Neuronal stem cell (in vitro differentiated cells): ENCODE results near the gene PPP4R2.

Experiments used
- DNase-seq: peaks from one replicate; pipeline ENCODE4 v3.0.0-alpha.2; 2013; ENCODE audit warnings: low spot score
- H2AFZ ChIP-seq: one replicate; pipeline ENCODE4 v1.6.1; 2013; ENCODE audit warnings: mild to moderate bottlenecking, low read length, inconsistent platforms
- H2AK5ac ChIP-seq: 2 replicates; pipeline ENCODE4 v1.6.1; 2013; ENCODE audit warnings: low read depth, mild to moderate bottlenecking, inconsistent platforms, low read length, moderate library complexity, mixed read lengths
- H2BK120ac ChIP-seq: 2 replicates; pipeline ENCODE4 v1.6.1; 2013; ENCODE audit warnings: low read depth, mild to moderate bottlenecking, inconsistent platforms, low read length, moderate library complexity, mixed read lengths
- H2BK12ac ChIP-seq: one replicate; pipeline ENCODE4 v1.6.1; 2013; ENCODE audit warnings: low read length, inconsistent platforms
- H2BK15ac ChIP-seq: 2 replicates; pipeline ENCODE4 v1.6.1; 2013; ENCODE audit warnings: mild to moderate bottlenecking, low read length, inconsistent platforms, mixed read lengths
- H2BK5ac ChIP-seq: one replicate; pipeline ENCODE4 v1.6.1; 2013; ENCODE audit warnings: inconsistent platforms, mild to moderate bottlenecking, low read length, moderate library complexity
- H3K14ac ChIP-seq: one replicate; pipeline ENCODE4 v1.6.1; 2013; ENCODE audit warnings: low read length, inconsistent platforms
- H3K18ac ChIP-seq: 2 replicates; pipeline ENCODE4 v1.6.1; 2013; ENCODE audit warnings: low read length, inconsistent platforms
- H3K23ac ChIP-seq: 2 replicates; pipeline ENCODE4 v1.6.1; 2013; ENCODE audit warnings: low read depth, mild to moderate bottlenecking, mixed read lengths, low read length, inconsistent platforms; ENCODE audit not compliant: poor library complexity
- H3K27ac ChIP-seq: replicated peaks from 3 replicates; pipeline ENCODE4 v1.5.1; 2013; ENCODE audit warnings: low read length, inconsistent platforms
- H3K27me3 ChIP-seq, 3 experiments: 2 replicates each; pipeline ENCODE4 v1.6.1; 2013; ENCODE audit warnings: low read length in 3 of 3, mild to moderate bottlenecking in 2 of 3, inconsistent platforms in 1 of 3, low read depth in 1 of 3, mixed read lengths in 1 of 3, moderate library complexity in 1 of 3; ENCODE audit not compliant: control insufficient read depth in 3 of 3, insufficient read depth in 3 of 3
- H3K36me3 ChIP-seq, 2 donors: replicated peaks in 1 of 2; 2 replicates each; pipeline ENCODE4 v1.6.1; 2013; ENCODE audit warnings: low read length in 2 of 2; ENCODE audit not compliant: control insufficient read depth in 2 of 2, insufficient read depth in 2 of 2
- H3K4ac ChIP-seq: 2 replicates; pipeline ENCODE4 v1.6.1; 2013; ENCODE audit warnings: inconsistent platforms, mild to moderate bottlenecking, low read length, moderate library complexity
- H3K4me1 ChIP-seq, 2 donors: 1 replicate in 1 of 2; 2 replicates in 1 of 2; pipeline ENCODE4 v1.6.1; 2013; ENCODE audit warnings: low read length in 2 of 2, low read depth in 1 of 2; ENCODE audit not compliant: control insufficient read depth in 2 of 2, insufficient read depth in 1 of 2
- H3K4me2 ChIP-seq: one replicate; pipeline ENCODE4 v1.6.1; 2013; ENCODE audit warnings: mild to moderate bottlenecking, low read length, inconsistent platforms; ENCODE audit not compliant: insufficient read depth, poor library complexity, severe bottlenecking
- H3K4me3 ChIP-seq, 2 donors: 2 replicates each; pipeline ENCODE4 v1.5.1; 2013; ENCODE audit warnings: low read length in 2 of 2, mild to moderate bottlenecking in 2 of 2, inconsistent platforms in 1 of 2, moderate library complexity in 1 of 2
- H3K79me1 ChIP-seq: one replicate; pipeline ENCODE4 v1.6.1; 2013; ENCODE audit warnings: low read depth, mild to moderate bottlenecking, inconsistent platforms, low read length, moderate library complexity
- H3K9ac ChIP-seq: one replicate; pipeline ENCODE4 v1.6.1; 2013; ENCODE audit warnings: mild to moderate bottlenecking, low read depth, low read length, inconsistent platforms; ENCODE audit not compliant: poor library complexity
- H3K9me3 ChIP-seq, 2 donors: replicated peaks in 1 of 2; 2 replicates each; pipeline versions ENCODE3 to v1.6.1; 2013; ENCODE audit warnings: low read length in 2 of 2, mild to moderate bottlenecking in 2 of 2, inconsistent platforms in 1 of 2, low read depth in 1 of 2, mixed read lengths in 1 of 2, moderate library complexity in 1 of 2; ENCODE audit not compliant: control insufficient read depth in 2 of 2, insufficient read depth in 1 of 2
- H4K8ac ChIP-seq: one replicate; pipeline ENCODE4 v1.6.1; 2013; ENCODE audit warnings: low read depth, mild to moderate bottlenecking, inconsistent platforms, low read length, moderate library complexity
- H4K91ac ChIP-seq: one replicate; pipeline ENCODE4 v1.6.1; 2013; ENCODE audit warnings: low read length, low read depth, mild to moderate bottlenecking, inconsistent platforms; ENCODE audit not compliant: poor library complexity
- WGBS, 2 donors: extraction: QIAGEN DNeasy Blood & Tissue Kit; methylation state at CpG; one replicate each; pipeline ENCODE4 v1.1.7; 2013; ENCODE audit warnings: missing lambda C conversion rate in 2 of 2, mixed read lengths in 1 of 2; ENCODE audit not compliant: insufficient read length in 2 of 2, insufficient replicate concordance in 1 of 2; ENCODE audit errors: extremely low coverage in 2 of 2; 5-methylcytosine and 5-hydroxymethylcytosine counted together

Gene PPP4R2

DNA sequence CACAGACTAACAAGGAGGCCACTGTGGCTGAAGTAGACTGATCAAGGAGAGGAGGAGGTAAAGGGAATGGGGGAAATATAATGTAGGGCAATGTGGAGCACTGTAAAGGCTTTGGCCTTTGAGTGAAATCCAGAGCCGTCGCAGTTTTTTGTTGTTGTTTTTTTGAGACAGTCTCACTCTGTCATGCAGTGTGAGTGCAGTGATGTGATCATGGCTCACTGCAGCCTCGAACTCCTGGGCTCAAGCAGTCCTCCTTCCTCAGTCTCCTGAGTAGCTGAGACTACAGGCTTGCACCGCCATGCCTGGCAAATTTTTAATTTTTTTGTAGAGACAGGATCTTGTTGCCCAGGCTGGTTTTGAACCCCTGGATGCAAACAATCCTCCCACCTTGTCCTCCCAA lies 32.2 kb downstream of the PPP4R2 start:
- H3K27ac ChIP-seq = no peak overlapping the region
- H3K36me3 ChIP-seq = peaks cover 0 to 32% of the 10 kb centered on the region in 2 donors
- no peak overlapping the region for H3K4me2 ChIP-seq
- no peak overlapping the region for H2BK120ac ChIP-seq
- H3K4me3 ChIP-seq = no peak overlapping the region
- no peak overlapping the region for H2AK5ac ChIP-seq
- H3K9ac ChIP-seq = no peak overlapping the region
- H3K23ac ChIP-seq = no peak overlapping the region
- H2BK5ac ChIP-seq = no peak overlapping the region
- H2BK15ac ChIP-seq = no peak overlapping the region
- H4K8ac ChIP-seq = no peak overlapping the region
- H2AFZ ChIP-seq = no peak overlapping the region
- no peak overlapping the region for H2BK12ac ChIP-seq
- no peak overlapping the region for H3K4ac ChIP-seq
- no peak for DNase-seq
- no peak overlapping the region for H3K14ac ChIP-seq
- H4K91ac ChIP-seq = no peak overlapping the region
- H3K79me1 ChIP-seq = peaks cover 5% of the 10 kb centered on the region
- H3K27me3 ChIP-seq = no peaks in the 10 kb centered on the region
- H3K18ac ChIP-seq = no peak overlapping the region
- peaks cover 0 to 9% of the 10 kb centered on the region in 2 donors for H3K9me3 ChIP-seq
- peaks cover 3% of the 10 kb centered on the region in 2 donors for H3K4me1 ChIP-seq
- no CpG with 5 or more reads among the region's 4 CpGs for WGBS, 2 donors

DNA sequence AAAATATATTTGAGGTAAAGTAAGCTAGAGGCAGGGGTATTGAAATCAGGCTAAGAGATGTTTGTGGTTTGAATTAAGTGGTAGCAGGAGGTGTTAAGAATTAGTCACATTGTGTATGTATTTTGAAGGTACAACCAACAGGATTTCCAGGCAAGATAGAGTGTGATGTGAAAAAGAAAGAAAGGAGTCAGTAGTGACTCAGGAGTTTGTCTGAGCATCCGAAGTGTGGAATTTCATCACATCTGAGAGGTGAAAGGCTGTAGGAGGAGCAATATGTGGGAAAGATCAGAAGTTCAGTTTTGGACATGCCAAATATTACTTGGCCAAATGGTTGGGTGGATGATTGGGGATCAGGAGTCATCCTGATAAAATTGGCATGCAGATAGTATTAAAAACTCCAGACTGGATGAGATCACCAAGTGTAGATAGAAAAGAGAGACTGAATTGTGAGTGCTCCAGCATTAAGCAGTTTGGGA lies 32.7 kb downstream of the PPP4R2 start:
- H2BK12ac ChIP-seq = no peak overlapping the region
- no peak overlapping the region for H2BK15ac ChIP-seq
- H2AFZ ChIP-seq = no peak overlapping the region
- H3K9ac ChIP-seq = no peak overlapping the region
- H2BK5ac ChIP-seq = no peak overlapping the region
- no peak overlapping the region for H3K4ac ChIP-seq
- no peak overlapping the region for H3K23ac ChIP-seq
- H2BK120ac ChIP-seq = no peak overlapping the region
- no CpG with 5 or more reads among the region's 1 CpG for WGBS, 2 donors
- peaks cover 0 to 9% of the 10 kb centered on the region in 2 donors for H3K9me3 ChIP-seq
- no peak overlapping the region for H3K18ac ChIP-seq
- no peak overlapping the region for H3K14ac ChIP-seq
- H3K79me1 ChIP-seq = peaks cover 5% of the 10 kb centered on the region
- no peak overlapping the region for H2AK5ac ChIP-seq
- no peak overlapping the region for H3K27ac ChIP-seq
- no peak overlapping the region for H3K4me2 ChIP-seq
- no peak overlapping the region for H4K91ac ChIP-seq
- H3K27me3 ChIP-seq = no peaks in the 10 kb centered on the region
- H4K8ac ChIP-seq = no peak overlapping the region
- no peak for DNase-seq
- H3K4me3 ChIP-seq = no peak overlapping the region
- H3K36me3 ChIP-seq = peaks cover 0 to 33% of the 10 kb centered on the region in 2 donors
- peaks cover 3% of the 10 kb centered on the region in 2 donors for H3K4me1 ChIP-seq

DNA sequence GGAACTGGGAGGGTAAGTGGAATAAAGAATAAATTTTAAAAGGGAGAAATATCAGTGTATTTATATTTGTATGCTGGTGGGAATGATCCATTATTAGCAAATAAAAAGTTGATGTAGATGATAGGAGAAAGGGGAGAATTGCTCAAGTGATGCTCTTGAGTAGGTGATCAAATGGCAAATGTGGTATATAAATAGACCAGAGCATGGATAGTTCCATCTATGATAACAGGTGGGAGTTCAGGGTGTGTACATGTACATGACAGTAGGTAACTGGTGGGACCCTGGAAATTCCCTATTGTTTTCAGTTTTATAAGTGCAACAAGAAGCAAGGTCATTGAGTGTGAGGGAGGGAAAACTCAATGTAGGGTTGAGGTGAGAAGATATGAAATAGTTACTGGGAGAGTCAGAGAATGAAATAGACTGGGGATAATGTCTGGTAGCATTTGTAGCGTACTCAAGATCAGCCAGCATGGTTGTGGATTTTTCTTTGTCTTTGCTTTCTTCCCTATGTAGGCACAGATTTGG lies 33.5 kb downstream of the PPP4R2 start:
- H3K4me3 ChIP-seq = no peak overlapping the region
- DNase-seq = no peak
- H3K23ac ChIP-seq = no peak overlapping the region
- H3K36me3 ChIP-seq = peaks cover 0 to 40% of the 10 kb centered on the region in 2 donors
- H2BK12ac ChIP-seq = no peak overlapping the region
- no peak overlapping the region for H3K14ac ChIP-seq
- no peak overlapping the region for H4K91ac ChIP-seq
- H4K8ac ChIP-seq = no peak overlapping the region
- H3K4me2 ChIP-seq = no peak overlapping the region
- no peak overlapping the region for H2BK5ac ChIP-seq
- H2AK5ac ChIP-seq = no peak overlapping the region
- peaks cover 0 to 3% of the 10 kb centered on the region in 2 donors for H3K4me1 ChIP-seq
- no peak overlapping the region for H3K18ac ChIP-seq
- no peak overlapping the region for H2BK120ac ChIP-seq
- no peak overlapping the region for H3K27ac ChIP-seq
- H2AFZ ChIP-seq = no peak overlapping the region
- H3K27me3 ChIP-seq = no peaks in the 10 kb centered on the region
- H3K4ac ChIP-seq = no peak overlapping the region
- H3K9me3 ChIP-seq = peaks cover 0 to 9% of the 10 kb centered on the region in 2 donors
- H2BK15ac ChIP-seq = no peak overlapping the region
- H3K9ac ChIP-seq = no peak overlapping the region
- no CpG with 5 or more reads among the region's 1 CpG for WGBS, 2 donors
- peaks cover 5% of the 10 kb centered on the region for H3K79me1 ChIP-seq

DNA sequence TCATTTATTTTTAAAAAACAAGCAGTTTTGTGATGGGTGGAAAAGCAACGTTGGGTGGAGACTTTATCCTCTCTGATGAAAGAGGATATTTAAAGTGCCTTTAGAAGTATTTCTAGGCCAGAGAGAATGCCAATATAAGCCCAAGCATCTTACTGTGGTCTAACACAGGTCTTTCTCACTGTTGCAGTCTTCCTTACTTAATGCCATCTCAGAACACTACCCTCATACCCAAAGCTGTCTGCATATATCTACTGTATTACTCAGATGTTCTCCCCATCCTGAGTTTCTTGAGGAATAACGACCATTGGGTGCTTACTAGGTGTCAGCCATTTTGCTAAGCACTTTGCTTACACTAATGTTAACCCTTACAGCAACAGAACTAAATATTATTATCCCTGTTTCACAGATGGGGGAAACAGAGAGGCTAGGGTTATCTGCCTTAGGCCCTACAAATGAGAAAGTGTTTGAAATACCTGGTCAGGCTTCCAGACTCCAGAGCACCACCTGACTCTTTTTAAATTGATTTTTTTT lies 35.0 kb downstream of the PPP4R2 start:
- WGBS, 2 donors = no CpG with 5 or more reads among the region's 2 CpGs
- Histone ChIP-seq H3K9ac (no peak overlapping the region), H3K18ac (no peak overlapping the region), H3K9me3 (peaks cover 0 to 9% of the 10 kb centered on the region in 2 donors), H3K4me3 (no peak overlapping the region), H2BK15ac (no peak overlapping the region), H2AK5ac (no peak overlapping the region), H2BK12ac (no peak overlapping the region), H3K4me2 (no peak overlapping the region), H3K27ac (no peak overlapping the region), H3K14ac (no peak overlapping the region), H2AFZ (no peak overlapping the region), H2BK120ac (no peak overlapping the region), H4K8ac (no peak overlapping the region), H4K91ac (no peak overlapping the region), H2BK5ac (no peak overlapping the region), H3K4me1 (no peaks in the 10 kb centered on the region), H3K27me3 (no peaks in the 10 kb centered on the region), H3K36me3 (peaks cover 0 to 40% of the 10 kb centered on the region in 2 donors), H3K4ac (no peak overlapping the region), H3K79me1 (peaks cover 5% of the 10 kb centered on the region), H3K23ac (no peak overlapping the region)
- no peak for DNase-seq
